GM12875 (cell line): ENCODE results near the gene SAMD11.

Experiments
- H3K4me3 ChIP-seq: one replicate; pipeline ENCODE4 v1.5.1; 2011; ENCODE audit warnings: low read depth, low read length, control low read depth
- TF ChIP-seq, protein P1 (sequence below): IDR thresholded peaks from 2 replicates; pipeline ENCODE4 v1.5.1; 2011; ENCODE audit warnings: low read depth, mild to moderate bottlenecking, control low read depth, inconsistent platforms, low read length, moderate library complexity, borderline replicate concordance; ENCODE audit not compliant: insufficient read depth

The SAMD11 gene

DNA sequence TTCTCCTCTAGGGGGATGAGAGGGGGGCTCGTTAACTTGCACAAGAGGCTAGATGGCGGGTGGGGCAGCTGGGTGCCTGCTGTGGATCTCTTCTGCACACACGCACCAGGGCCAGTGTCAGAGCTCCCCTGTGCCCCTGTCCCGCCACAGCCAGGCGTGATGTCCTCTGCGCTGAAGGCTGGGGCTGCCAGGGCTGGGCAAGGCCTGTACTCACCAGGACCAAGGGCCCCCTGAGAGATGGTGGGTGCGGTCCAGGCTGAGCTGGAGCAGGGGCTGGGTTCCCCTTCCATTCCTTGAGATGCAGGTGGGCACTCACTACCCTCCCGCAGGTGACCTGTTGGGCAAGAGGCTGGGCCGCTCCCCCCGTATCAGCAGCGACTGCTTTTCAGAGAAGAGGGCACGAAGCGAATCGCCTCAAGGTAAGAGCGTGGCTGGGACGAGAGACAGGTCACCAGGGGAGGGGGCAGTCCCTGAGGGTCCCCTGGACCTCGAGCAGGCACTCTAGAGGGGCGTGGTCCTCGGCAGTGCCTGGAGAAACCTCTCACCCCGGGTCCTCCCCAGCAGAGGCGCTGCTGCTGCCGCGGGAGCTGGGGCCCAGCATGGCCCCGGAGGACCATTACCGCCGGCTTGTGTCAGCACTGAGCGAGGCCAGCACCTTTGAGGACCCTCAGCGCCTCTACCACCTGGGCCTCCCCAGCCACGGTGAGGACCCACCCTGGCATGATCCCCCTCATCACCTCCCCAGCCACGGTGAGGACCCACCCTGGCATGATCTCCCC lies 15.2 kb downstream of the SAMD11 start:
- H3K4me3 ChIP-seq, result no peak overlapping the region
- TF ChIP-seq, protein P1, sequence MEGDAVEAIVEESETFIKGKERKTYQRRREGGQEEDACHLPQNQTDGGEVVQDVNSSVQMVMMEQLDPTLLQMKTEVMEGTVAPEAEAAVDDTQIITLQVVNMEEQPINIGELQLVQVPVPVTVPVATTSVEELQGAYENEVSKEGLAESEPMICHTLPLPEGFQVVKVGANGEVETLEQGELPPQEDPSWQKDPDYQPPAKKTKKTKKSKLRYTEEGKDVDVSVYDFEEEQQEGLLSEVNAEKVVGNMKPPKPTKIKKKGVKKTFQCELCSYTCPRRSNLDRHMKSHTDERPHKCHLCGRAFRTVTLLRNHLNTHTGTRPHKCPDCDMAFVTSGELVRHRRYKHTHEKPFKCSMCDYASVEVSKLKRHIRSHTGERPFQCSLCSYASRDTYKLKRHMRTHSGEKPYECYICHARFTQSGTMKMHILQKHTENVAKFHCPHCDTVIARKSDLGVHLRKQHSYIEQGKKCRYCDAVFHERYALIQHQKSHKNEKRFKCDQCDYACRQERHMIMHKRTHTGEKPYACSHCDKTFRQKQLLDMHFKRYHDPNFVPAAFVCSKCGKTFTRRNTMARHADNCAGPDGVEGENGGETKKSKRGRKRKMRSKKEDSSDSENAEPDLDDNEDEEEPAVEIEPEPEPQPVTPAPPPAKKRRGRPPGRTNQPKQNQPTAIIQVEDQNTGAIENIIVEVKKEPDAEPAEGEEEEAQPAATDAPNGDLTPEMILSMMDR, result no peak

DNA sequence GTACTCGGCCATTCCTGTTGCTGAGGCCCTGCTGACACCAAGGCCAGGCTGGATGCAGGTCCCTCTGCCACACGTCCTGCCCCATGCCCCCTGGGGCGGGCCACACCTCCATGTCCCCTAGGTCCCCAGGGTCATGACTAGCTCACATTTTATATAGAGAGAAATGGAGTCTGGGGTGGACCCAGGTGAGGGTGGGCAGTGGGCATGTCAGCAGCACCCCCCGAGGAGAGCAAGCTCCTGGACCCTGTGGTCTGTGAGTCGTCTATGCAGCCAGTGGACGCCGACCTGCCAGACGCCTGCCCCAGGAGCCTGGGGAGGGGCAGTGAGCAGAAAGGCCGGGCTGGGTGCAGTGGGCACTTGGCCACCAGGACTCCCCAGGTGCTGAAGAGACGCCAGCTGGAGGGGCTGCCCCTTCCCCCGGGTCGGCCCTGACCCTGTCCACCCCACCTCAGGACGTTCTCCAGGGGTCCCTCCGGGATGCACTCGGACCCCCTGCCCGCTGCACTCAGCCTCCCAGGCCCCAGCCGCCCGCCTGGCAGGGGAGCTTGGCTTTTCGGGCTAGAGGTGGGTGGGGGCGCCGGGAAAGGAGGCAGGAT lies 15.9 kb downstream of the SAMD11 start:
- H3K4me3 ChIP-seq, result no peak overlapping the region
- TF ChIP-seq, protein P1, result no peak

DNA sequence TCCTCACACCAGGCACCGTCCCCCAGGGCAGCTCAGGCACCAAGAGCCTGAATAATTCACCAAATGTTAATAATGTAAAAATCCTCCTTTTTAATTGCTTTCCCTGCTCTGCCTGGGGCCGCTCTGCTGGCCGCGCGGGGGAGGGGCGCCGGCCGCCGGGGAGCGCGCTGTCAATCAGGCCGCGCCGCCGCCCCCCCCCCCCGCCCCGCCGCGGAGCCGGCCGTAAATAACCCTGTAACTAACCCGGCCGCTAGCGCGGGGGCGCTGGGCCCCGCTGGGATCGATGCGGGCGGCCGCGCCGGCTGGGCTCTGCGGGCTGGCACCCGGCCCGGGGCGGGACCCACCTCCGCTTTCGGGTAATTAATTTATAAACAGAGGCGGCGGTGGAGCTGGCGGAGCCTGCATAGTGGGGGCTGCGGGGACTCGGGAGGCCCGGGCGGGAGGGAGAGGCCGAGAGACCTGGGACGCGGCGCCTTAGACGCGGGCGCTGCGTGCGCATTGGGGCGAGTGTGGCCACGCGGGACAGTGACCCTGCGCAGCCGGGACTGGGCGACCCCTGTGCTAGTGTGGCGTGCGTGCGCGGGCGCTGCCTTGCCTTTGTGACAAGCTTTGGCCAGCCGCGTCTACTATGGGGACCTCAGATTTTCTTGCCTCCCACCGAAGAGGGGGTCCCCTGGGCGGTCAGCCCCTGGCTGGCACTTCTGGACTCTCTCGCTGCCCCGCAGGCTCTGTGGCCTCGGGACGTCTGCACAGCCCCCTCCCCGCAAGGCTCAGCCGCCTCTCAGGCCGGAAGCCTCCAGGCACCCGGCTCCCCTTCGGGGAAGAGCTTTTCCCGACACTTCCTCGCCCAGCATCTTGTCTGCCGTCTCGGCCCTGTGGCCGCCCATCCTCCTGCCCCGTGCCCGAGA lies 16.6 kb downstream of the SAMD11 start:
- H3K4me3 ChIP-seq, result no peak overlapping the region
- TF ChIP-seq, protein P1, result no peak

DNA sequence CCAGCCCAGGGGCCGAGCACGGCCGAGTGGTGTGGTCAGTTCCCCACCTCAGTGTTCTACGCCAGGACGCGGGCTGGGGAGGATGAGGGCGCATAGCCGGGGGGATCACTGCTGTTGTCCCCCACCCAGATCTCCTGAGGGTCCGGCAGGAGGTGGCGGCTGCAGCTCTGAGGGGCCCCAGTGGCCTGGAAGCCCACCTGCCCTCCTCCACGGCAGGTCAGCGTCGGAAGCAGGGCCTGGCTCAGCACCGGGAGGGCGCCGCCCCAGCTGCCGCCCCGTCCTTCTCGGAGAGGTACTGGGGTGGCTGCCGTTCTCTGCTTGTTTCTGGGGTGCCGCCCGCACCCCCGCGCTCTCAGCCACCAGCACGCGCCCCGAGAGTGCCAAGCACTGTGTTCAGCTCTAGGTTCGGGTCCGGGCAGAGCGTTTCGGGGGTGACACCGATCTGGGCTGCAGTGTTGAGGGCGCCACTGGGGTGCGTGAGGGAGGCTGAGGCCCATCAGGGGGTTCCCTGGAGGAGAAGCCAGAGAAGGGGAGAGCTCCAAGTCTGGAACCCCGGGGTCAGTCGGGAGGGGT lies 17.4 kb downstream of the SAMD11 start:
- TF ChIP-seq, protein P1, result no peak
- H3K4me3 ChIP-seq, result no peak overlapping the region

DNA sequence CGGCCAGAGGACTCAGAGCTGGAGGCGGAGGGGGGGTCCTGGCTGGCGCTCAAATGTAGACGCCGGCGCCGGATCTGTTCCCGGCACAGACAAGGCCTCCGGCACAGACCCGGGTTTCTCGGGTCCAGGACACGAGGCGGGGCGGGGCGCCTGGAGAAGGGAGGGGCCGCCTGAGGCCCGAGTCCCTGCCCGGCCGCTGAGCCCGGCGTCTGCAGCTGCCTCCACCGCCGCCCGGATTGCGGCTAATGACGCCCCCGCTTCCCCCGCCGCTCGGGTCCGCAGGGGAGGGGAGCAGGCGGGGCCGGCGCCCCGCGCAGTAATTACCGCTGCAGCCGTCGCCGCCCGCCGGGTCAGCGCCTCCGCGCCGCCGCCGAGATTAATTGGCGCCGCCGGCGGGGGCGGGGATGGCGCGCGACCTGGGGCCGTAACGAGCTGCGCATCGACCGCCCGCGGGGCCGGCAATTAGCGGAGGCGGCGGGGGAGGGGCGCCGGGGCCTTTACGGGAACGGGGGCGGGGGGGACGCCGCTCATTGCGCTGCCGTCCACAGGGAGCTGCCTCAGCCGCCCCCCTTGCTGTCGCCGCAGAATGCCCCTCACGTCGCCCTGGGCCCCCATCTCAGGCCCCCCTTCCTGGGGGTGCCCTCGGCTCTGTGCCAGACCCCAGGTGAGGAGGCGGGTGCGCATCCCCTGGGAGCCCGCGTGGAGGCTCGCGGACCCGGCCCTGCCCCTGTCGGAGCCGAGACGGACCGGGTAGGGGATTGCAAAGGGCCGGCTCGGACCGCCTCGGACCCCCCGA lies 18.1 kb downstream of the SAMD11 start:
- no peak overlapping the region for H3K4me3 ChIP-seq
- TF ChIP-seq, protein P1, result no peak

DNA sequence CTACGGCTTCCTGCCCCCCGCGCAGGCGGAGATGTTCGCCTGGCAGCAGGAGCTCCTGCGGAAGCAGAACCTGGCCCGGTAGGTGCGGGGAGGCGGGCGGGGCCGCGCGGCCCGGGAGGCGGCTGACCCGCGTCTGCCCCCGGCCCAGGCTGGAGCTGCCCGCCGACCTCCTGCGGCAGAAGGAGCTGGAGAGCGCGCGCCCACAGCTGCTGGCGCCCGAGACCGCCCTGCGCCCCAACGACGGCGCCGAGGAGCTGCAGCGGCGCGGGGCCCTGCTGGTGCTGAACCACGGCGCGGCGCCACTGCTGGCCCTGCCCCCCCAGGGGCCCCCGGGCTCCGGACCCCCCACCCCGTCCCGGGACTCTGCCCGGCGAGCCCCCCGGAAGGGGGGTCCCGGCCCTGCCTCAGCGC lies 18.7 kb downstream of the SAMD11 start:
- H3K4me3 ChIP-seq, result no peak overlapping the region

More for the DNA sequence above, 18.7 kb downstream of the SAMD11 start:
- TF ChIP-seq, protein P1, result no peak
